HEK293 (cell line): ENCODE measurements around the gene CTCF.

Source experiments
- CTCF ChIA-PET: fragments of 350-600 bp; formaldehyde crosslinking; extraction: SDS; loops from one replicate; lab custom pipeline; 2021; ENCODE audit warnings: antibody characterized with exemption; lab: Yijun Ruan, JAX
- POLR2A ChIA-PET: fragments of 300-600 bp; formaldehyde crosslinking; extraction: SDS; loops from one replicate; lab custom pipeline; 2020; ENCODE audit warnings: antibody characterized with exemption, inconsistent platforms; lab: Yijun Ruan, JAX
- H3K27ac ChIP-seq: fragments of 200-500 bp; sonication (Bioruptor generic); 2 replicates; pipeline ENCODE4 v1.5.1; 2014; ENCODE audit warnings: low read depth, low read length, control low read depth, inconsistent platforms; ENCODE audit errors: extremely low read depth
- H3K36me3 ChIP-seq, 2 experiments: fragments of 200-500 bp in 1 of 2; sonication (Bioruptor generic) in 1 of 2; 1 replicate in 1 of 2; 2 replicates in 1 of 2; pipeline ENCODE4 v1.5.1; 2014 to 2017; ENCODE audit warnings: inconsistent platforms in 2 of 2, low read length in 2 of 2; ENCODE audit not compliant: control insufficient read depth in 2 of 2, insufficient read depth in 1 of 2
- H3K4me1 ChIP-seq: fragments of 200-500 bp; sonication (Bioruptor generic); 2 replicates; pipeline ENCODE4 v1.5.1; 2014; ENCODE audit warnings: mild to moderate bottlenecking, low read length, inconsistent platforms; ENCODE audit not compliant: control insufficient read depth, insufficient read depth
- H3K4me3 ChIP-seq: 2 replicates; pipeline ENCODE4 v1.5.1; 2011; ENCODE audit warnings: low read depth, mild to moderate bottlenecking, control low read depth, low read length, moderate library complexity
- H3K9me3 ChIP-seq: fragments of 200-500 bp; sonication (Bioruptor generic); 2 replicates; pipeline ENCODE4 v1.5.1; 2014; ENCODE audit warnings: low read depth, low read length, inconsistent platforms; ENCODE audit not compliant: control insufficient read depth, insufficient read depth
- EGR2 ChIP-seq: fragments of 450-650 bp; formaldehyde crosslinking; IDR thresholded peaks from 2 replicates; pipeline ENCODE4 v1.5.1; 2016; ENCODE audit warnings: low read depth, missing biosample characterization, missing genetic modification characterization
- GLIS1 ChIP-seq: fragments of 450-650 bp; formaldehyde crosslinking; IDR thresholded peaks from 2 replicates; pipeline ENCODE4 v1.5.1; 2016; ENCODE audit warnings: missing biosample characterization, missing genetic modification characterization
- GLIS2 ChIP-seq: fragments of 450-650 bp; formaldehyde crosslinking; IDR thresholded peaks from 2 replicates; pipeline ENCODE4 v1.5.1; 2016; ENCODE audit warnings: missing biosample characterization, missing genetic modification characterization
- KLF9 ChIP-seq: fragments of 450-650 bp; formaldehyde crosslinking; IDR thresholded peaks from 2 replicates; pipeline ENCODE4 v1.5.1; 2016; ENCODE audit warnings: missing biosample characterization, missing genetic modification characterization, low read depth
- MZF1 ChIP-seq: fragments of 450-650 bp; formaldehyde crosslinking; IDR thresholded peaks from 2 replicates; pipeline ENCODE4 v1.5.1; 2017; ENCODE audit warnings: missing biosample characterization, missing genetic modification characterization, borderline replicate concordance
- TCF7L2 ChIP-seq: IDR thresholded peaks from 2 replicates; pipeline ENCODE4 v1.6.1; 2011; ENCODE audit warnings: low read depth, mild to moderate bottlenecking, inconsistent platforms, low read length, moderate library complexity, borderline replicate concordance
- ZBTB17 ChIP-seq: fragments of 450-650 bp; formaldehyde crosslinking; IDR thresholded peaks from 2 replicates; pipeline ENCODE4 v1.5.1; 2016; ENCODE audit warnings: missing biosample characterization, missing genetic modification characterization
- ZBTB48 ChIP-seq: fragments of 450-650 bp; formaldehyde crosslinking; IDR thresholded peaks from 2 replicates; pipeline ENCODE4 v1.5.1; 2016; ENCODE audit warnings: missing biosample characterization, missing genetic modification characterization
- ZFHX2 ChIP-seq: fragments of 450-650 bp; formaldehyde crosslinking; conservative IDR thresholded peaks from 2 replicates; pipeline ENCODE4 v1.5.1; 2016; ENCODE audit warnings: missing biosample characterization, missing genetic modification characterization
- ZNF341 ChIP-seq: fragments of 450-650 bp; formaldehyde crosslinking; IDR thresholded peaks from 2 replicates; pipeline ENCODE4; 2016; ENCODE audit warnings: low read depth, missing biosample characterization, missing genetic modification characterization
- ZNF354C ChIP-seq: fragments of 450-650 bp; formaldehyde crosslinking; IDR thresholded peaks from 2 replicates; pipeline ENCODE4 v1.5.1; 2016; ENCODE audit warnings: missing biosample characterization, missing genetic modification characterization, low read depth, borderline replicate concordance
- ZNF600 ChIP-seq: fragments of 450-650 bp; formaldehyde crosslinking; IDR thresholded peaks from 2 replicates; pipeline ENCODE4 v1.5.1; 2016; ENCODE audit warnings: missing biosample characterization, missing genetic modification characterization
- ZNF792 ChIP-seq: fragments of 450-650 bp; formaldehyde crosslinking; IDR thresholded peaks from 2 replicates; pipeline ENCODE4 v1.5.1; 2016; ENCODE audit warnings: missing biosample characterization, missing genetic modification characterization
- TF ChIP-seq, protein P1 (sequence below): fragments of 450-650 bp; IDR thresholded peaks from 2 replicates; pipeline ENCODE4 v1.5.1; 2018; ENCODE audit warnings: missing biosample characterization, mild to moderate bottlenecking, missing genetic modification characterization
- TF ChIP-seq, protein P2 (sequence below): fragments of 450-650 bp; formaldehyde crosslinking; IDR thresholded peaks from 2 replicates; pipeline ENCODE4 v1.5.1; 2017; ENCODE audit warnings: missing biosample characterization, missing genetic modification characterization
- TF ChIP-seq, protein P3 (sequence below): fragments of 450-650 bp; formaldehyde crosslinking; IDR thresholded peaks from 2 replicates; pipeline ENCODE4 v1.5.1; 2016; ENCODE audit warnings: missing biosample characterization, missing genetic modification characterization
- TF ChIP-seq, protein P4 (sequence below): fragments of 450-650 bp; formaldehyde crosslinking; IDR thresholded peaks from 2 replicates; pipeline ENCODE4 v1.5.1; 2016; ENCODE audit warnings: missing biosample characterization, missing genetic modification characterization

The CTCF gene

DNA sequence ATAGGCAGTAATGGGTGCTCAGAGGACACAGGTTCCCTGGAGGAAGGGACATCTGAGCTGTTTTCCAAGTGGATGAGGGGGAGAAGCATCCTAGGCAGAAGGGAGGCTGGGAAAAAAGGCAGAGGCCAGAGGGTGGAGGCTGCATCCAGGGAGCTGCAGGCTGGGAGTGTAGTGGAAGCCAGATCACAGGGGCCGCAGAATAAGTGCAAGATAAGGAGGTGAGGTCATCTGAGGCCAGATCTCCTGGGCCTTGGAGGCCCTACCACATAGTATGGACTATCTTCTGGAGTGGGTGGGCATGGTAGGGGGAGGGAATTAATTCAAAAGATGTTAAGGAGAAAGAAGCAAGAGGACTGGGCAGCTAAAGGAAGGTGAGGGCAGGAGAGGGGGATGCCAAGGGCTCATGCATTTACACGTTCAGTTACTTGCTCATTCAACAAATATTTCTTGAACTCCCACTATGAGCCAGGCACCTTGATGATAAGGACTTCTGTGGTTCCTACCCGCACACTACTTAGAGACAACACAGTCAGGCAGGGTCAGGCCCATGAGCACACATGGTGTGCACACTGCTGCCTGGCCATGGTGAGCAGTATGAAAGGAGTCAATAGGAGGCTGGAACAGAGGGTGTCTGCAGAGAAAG lies 36.1 kb upstream of the CTCF start:
- Histone ChIP-seq H3K4me1 (no peaks in the 10 kb centered on the region), H3K4me3 (no peak overlapping the region), H3K36me3 (no peaks in the 10 kb centered on the region), H3K27ac (no peak overlapping the region), H3K9me3 (no peaks in the 10 kb centered on the region)
- TF ChIP-seq, protein P1, sequence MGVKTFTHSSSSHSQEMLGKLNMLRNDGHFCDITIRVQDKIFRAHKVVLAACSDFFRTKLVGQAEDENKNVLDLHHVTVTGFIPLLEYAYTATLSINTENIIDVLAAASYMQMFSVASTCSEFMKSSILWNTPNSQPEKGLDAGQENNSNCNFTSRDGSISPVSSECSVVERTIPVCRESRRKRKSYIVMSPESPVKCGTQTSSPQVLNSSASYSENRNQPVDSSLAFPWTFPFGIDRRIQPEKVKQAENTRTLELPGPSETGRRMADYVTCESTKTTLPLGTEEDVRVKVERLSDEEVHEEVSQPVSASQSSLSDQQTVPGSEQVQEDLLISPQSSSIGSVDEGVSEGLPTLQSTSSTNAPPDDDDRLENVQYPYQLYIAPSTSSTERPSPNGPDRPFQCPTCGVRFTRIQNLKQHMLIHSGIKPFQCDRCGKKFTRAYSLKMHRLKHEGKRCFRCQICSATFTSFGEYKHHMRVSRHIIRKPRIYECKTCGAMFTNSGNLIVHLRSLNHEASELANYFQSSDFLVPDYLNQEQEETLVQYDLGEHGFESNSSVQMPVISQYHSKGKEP (tag by site-specific recombination) = no peak
- TF ChIP-seq EGR2 (tag by site-specific recombination) = 0 out of 2 replicates have a peak, but pooled peaks have one; percentile 11
- TF ChIP-seq, protein P2, sequence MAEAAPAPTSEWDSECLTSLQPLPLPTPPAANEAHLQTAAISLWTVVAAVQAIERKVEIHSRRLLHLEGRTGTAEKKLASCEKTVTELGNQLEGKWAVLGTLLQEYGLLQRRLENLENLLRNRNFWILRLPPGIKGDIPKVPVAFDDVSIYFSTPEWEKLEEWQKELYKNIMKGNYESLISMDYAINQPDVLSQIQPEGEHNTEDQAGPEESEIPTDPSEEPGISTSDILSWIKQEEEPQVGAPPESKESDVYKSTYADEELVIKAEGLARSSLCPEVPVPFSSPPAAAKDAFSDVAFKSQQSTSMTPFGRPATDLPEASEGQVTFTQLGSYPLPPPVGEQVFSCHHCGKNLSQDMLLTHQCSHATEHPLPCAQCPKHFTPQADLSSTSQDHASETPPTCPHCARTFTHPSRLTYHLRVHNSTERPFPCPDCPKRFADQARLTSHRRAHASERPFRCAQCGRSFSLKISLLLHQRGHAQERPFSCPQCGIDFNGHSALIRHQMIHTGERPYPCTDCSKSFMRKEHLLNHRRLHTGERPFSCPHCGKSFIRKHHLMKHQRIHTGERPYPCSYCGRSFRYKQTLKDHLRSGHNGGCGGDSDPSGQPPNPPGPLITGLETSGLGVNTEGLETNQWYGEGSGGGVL (tag by site-specific recombination) = 0 out of 2 replicates have a peak, but pooled peaks have one; percentile 14
- peak; percentile 56 for TF ChIP-seq ZBTB48
- TF ChIP-seq TCF7L2 = peak; percentile 69; the same call in 1 of the 2 replicates
- no peak for TF ChIP-seq ZNF341 (tag by site-specific recombination)
- 0 out of 2 replicates have a peak, but pooled peaks have one; percentile 21 for TF ChIP-seq ZBTB17
- peak; percentile 27 for TF ChIP-seq ZFHX2 (tag by site-specific recombination)
- TF ChIP-seq, protein P3, sequence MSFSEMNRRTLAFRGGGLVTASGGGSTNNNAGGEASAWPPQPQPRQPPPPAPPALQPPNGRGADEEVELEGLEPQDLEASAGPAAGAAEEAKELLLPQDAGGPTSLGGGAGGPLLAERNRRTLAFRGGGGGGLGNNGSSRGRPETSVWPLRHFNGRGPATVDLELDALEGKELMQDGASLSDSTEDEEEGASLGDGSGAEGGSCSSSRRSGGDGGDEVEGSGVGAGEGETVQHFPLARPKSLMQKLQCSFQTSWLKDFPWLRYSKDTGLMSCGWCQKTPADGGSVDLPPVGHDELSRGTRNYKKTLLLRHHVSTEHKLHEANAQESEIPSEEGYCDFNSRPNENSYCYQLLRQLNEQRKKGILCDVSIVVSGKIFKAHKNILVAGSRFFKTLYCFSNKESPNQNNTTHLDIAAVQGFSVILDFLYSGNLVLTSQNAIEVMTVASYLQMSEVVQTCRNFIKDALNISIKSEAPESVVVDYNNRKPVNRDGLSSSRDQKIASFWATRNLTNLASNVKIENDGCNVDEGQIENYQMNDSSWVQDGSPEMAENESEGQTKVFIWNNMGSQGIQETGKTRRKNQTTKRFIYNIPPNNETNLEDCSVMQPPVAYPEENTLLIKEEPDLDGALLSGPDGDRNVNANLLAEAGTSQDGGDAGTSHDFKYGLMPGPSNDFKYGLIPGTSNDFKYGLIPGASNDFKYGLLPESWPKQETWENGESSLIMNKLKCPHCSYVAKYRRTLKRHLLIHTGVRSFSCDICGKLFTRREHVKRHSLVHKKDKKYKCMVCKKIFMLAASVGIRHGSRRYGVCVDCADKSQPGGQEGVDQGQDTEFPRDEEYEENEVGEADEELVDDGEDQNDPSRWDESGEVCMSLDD (tag by site-specific recombination) = no peak
- POLR2A ChIA-PET = no interaction called here
- CTCF ChIA-PET = interaction anchor here (0.7 to 1.9 kb wide), 9 partner anchors 9 to 137 kb away, joined by 3 to 8 read pairs (median 3); partner anchors contain the start of genes CARMIL2 and CTCF

DNA sequence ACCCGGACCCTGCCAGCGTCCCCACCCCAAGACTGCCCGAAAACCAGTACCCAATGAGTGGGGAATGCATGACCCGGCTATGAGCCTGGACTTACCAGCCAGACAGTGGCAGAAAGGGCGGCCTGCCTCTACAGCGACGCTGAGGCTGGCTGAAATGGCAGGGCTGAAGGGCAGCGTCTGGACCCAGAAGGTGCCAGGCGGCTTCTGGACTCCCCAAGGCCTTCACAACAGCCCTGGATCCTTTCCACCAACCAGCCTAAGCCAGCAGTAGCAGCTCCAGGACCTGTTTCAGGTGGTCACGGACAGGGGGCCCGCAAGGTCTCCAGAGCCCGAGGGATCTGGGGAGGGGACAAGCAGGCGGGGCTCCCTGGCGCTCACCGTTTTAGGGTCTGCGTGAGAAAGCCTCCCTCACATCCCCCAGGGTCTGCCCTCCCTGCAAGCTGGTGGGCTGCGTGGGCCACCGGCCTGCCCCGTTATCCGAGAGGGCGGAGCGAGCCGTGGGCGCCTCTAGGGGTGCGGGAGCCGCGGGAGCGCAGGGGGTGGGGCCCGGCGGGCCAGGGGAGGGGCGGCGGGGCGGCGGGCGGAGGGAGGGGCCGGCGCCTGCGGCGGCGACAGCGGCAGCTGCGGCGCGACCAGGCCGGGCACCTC lies 34.0 kb upstream of the CTCF start, which contains the start of gene RIPOR1:
TSS of gene RIPOR1 (plus strand) at position 608 of the 648 bp plus-strand sequence. CDS start 9,618 bp downstream, outside the sequence.
- H3K9me3 ChIP-seq = no peaks in the 10 kb centered on the region
- H3K27ac ChIP-seq = peak within 1 kb of the TSS; percentile 72; the same call in 1 of the 2 replicates
- peaks cover 0 to 3% of the 10 kb centered on the region in 2 experiments; a peak in 1 of 3 replicates for H3K36me3 ChIP-seq
- TF ChIP-seq ZNF354C (tag by site-specific recombination) = no peak
- peak; percentile 12; the same call in 1 of the 2 replicates for TF ChIP-seq GLIS1 (tag by site-specific recombination)
- TF ChIP-seq KLF9 (tag by site-specific recombination) = 0 out of 2 replicates have a peak, but pooled peaks have one; percentile 34
- no peak for TF ChIP-seq ZNF600 (tag by site-specific recombination)
- peak; percentile 60; the same call in 1 of the 2 replicates for TF ChIP-seq EGR2 (tag by site-specific recombination)
- peak; percentile 35; the same call in 1 of the 2 replicates for TF ChIP-seq GLIS2 (tag by site-specific recombination)
- TF ChIP-seq, protein P4, sequence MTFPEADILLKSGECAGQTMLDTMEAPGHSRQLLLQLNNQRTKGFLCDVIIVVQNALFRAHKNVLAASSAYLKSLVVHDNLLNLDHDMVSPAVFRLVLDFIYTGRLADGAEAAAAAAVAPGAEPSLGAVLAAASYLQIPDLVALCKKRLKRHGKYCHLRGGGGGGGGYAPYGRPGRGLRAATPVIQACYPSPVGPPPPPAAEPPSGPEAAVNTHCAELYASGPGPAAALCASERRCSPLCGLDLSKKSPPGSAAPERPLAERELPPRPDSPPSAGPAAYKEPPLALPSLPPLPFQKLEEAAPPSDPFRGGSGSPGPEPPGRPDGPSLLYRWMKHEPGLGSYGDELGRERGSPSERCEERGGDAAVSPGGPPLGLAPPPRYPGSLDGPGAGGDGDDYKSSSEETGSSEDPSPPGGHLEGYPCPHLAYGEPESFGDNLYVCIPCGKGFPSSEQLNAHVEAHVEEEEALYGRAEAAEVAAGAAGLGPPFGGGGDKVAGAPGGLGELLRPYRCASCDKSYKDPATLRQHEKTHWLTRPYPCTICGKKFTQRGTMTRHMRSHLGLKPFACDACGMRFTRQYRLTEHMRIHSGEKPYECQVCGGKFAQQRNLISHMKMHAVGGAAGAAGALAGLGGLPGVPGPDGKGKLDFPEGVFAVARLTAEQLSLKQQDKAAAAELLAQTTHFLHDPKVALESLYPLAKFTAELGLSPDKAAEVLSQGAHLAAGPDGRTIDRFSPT (tag by site-specific recombination) = 0 out of 2 replicates have a peak, but pooled peaks have one; percentile 17
- TF ChIP-seq ZNF792 (tag by site-specific recombination) = no peak
- TF ChIP-seq MZF1 (tag by site-specific recombination) = 0 out of 2 replicates have a peak, but pooled peaks have one; percentile 37
- TF ChIP-seq ZFHX2 (tag by site-specific recombination) = peak; percentile 73
- CTCF ChIA-PET = interaction anchor here (1.3 to 5.6 kb wide), 4 partner anchors 7 to 116 kb away, joined by 3 to 62 read pairs (median 7); partner anchors contain the start of genes ATP6V0D1 and CARMIL2
- H3K4me3 ChIP-seq = peak within 1 kb of the TSS; percentile 56
- POLR2A ChIA-PET = interaction anchor here (1.7 to 2.1 kb wide), 2 partner anchors 9 to 34 kb away, joined by 4 to 7 read pairs; partner anchors contain the start of gene CTCF
- no peaks in the 10 kb centered on the region for H3K4me1 ChIP-seq
